Neural cell (in vitro differentiated cells): Measurements from ENCODE around the gene F2R. TPM values are rescaled to one million over a fixed set of nuclear protein-coding genes. Genes with fewer than 3 reads are reported as not detected.

Source experiments
- H2AFZ ChIP-seq: fragments of 200-600, 300-800 bp; sonication (generic), shearing (Covaris generic); 2 replicates; pipeline ENCODE4 v1.6.0; 2014; ENCODE audit warnings: low read depth, mild to moderate bottlenecking, antibody characterized with exemption, low read length, moderate library complexity
- H3F3A ChIP-seq: fragments of 200-600 bp; shearing (Covaris generic); 2 replicates; pipeline ENCODE4 v1.6.1; 2016; ENCODE audit warnings: mild to moderate bottlenecking, moderate library complexity, mixed read lengths, antibody characterized with exemption, low read length; ENCODE audit not compliant: insufficient read depth, poor library complexity, severe bottlenecking
- H3K27ac ChIP-seq: fragments of 200-600, 300-800 bp; sonication (generic), shearing (Covaris generic); 2 replicates; pipeline ENCODE4 v1.5.1; 2014; ENCODE audit warnings: mild to moderate bottlenecking, low read length, moderate library complexity
- H3K27me3 ChIP-seq: fragments of 300-800, 200-600 bp; sonication (generic), shearing (Covaris generic); 2 replicates; pipeline ENCODE4 v1.6.0; 2014; ENCODE audit warnings: mild to moderate bottlenecking, low read depth, low read length, moderate library complexity; ENCODE audit not compliant: insufficient read depth
- H3K36me3 ChIP-seq: fragments of 300-800, 200-600 bp; sonication (generic), shearing (Covaris generic); 2 replicates; pipeline ENCODE4 v1.5.1; 2014; ENCODE audit warnings: mild to moderate bottlenecking, antibody characterized with exemption, low read length, moderate library complexity; ENCODE audit not compliant: insufficient read depth
- H3K4me2 ChIP-seq: fragments of 300-800, 200-600 bp; sonication (generic), shearing (Covaris generic); 2 replicates; pipeline ENCODE4 v1.6.0; 2014; ENCODE audit warnings: mild to moderate bottlenecking, low read length
- H3K4me3 ChIP-seq: fragments of 300-800, 200-600 bp; sonication (generic), shearing (Covaris generic); 2 replicates; pipeline ENCODE4 v1.5.1; 2014; ENCODE audit warnings: mild to moderate bottlenecking, low read length, moderate library complexity
- H3K79me2 ChIP-seq: fragments of 200-600 bp; shearing (Covaris generic); replicated peaks from 2 replicates; pipeline ENCODE4 v1.6.0; 2014; ENCODE audit warnings: mild to moderate bottlenecking, low read length, moderate library complexity; ENCODE audit not compliant: insufficient read depth
- H3K9ac ChIP-seq: fragments of 300-800, 200-600 bp; sonication (generic), shearing (Covaris generic); 2 replicates; pipeline ENCODE4 v1.6.1; 2016; ENCODE audit warnings: mild to moderate bottlenecking, low read length, mixed read lengths
- H3K9me2 ChIP-seq: fragments of 200-600 bp; shearing (Covaris generic); 2 replicates; pipeline ENCODE4 v1.6.1; 2016; ENCODE audit warnings: mild to moderate bottlenecking, low read length, mixed read lengths; ENCODE audit not compliant: insufficient read depth
- H3K9me3 ChIP-seq: fragments of 200-600, 300-800 bp; sonication (generic), shearing (Covaris generic); 2 replicates; pipeline ENCODE4 v1.6.1; 2016; ENCODE audit warnings: mild to moderate bottlenecking, mixed run types, low read length, moderate library complexity, mixed read lengths
- H4K20me1 ChIP-seq: fragments of 200-600 bp; shearing (Covaris generic); 2 replicates; pipeline ENCODE4 v1.6.1; 2016; ENCODE audit warnings: mild to moderate bottlenecking, mixed run types; ENCODE audit not compliant: insufficient read depth
- CTCF ChIP-seq: fragments of 450-650 bp; IDR thresholded peaks from 2 replicates; pipeline ENCODE4 v1.5.1; 2014; ENCODE audit warnings: antibody characterized with exemption, mild to moderate bottlenecking, moderate library complexity; ENCODE audit not compliant: poor library complexity, severe bottlenecking
- EP300 ChIP-seq: fragments of 450-650 bp; conservative IDR thresholded peaks from 2 replicates; pipeline ENCODE4 v1.6.1; 2014; ENCODE audit warnings: antibody characterized with exemption, mild to moderate bottlenecking, moderate library complexity; ENCODE audit not compliant: poor library complexity, severe bottlenecking
- EZH2 ChIP-seq: fragments of 200-600, 300-800 bp; shearing (Covaris generic), sonication (generic); IDR thresholded peaks from 2 replicates; pipeline ENCODE4 v1.6.1; 2014; ENCODE audit warnings: antibody characterized with exemption, low read length, borderline replicate concordance, mild to moderate bottlenecking; ENCODE audit not compliant: insufficient read depth, poor library complexity, severe bottlenecking
- MXI1 ChIP-seq: fragments of 450-650 bp; conservative IDR thresholded peaks from 2 replicates; pipeline ENCODE4 v1.6.1; 2014; ENCODE audit warnings: antibody characterized with exemption, mild to moderate bottlenecking; ENCODE audit not compliant: poor library complexity, severe bottlenecking
- POLR2AphosphoS5 ChIP-seq: IDR thresholded peaks from 2 replicates; pipeline ENCODE4 v1.6.1; 2012
- RAD21 ChIP-seq: fragments of 450-650 bp; conservative IDR thresholded peaks from 2 replicates; pipeline ENCODE4 v1.6.1; 2014; ENCODE audit warnings: antibody characterized with exemption, mild to moderate bottlenecking, moderate library complexity
- SMC3 ChIP-seq: fragments of 450-650 bp; conservative IDR thresholded peaks from 2 replicates; pipeline ENCODE4 v1.6.1; 2014; ENCODE audit warnings: antibody characterized with exemption, mild to moderate bottlenecking, moderate library complexity; ENCODE audit not compliant: poor library complexity
- TAF1 ChIP-seq: IDR thresholded peaks from 2 replicates; pipeline ENCODE4 v1.6.1; 2012; ENCODE audit warnings: low read depth
- polyA plus RNA-seq: library from polyadenylated mRNA; depleted of rRNA; stranded (reverse); fragments of >200 nt; gene quantifications from 2 replicates; pipeline ENCODE4 v1.2.3, GENCODE V29; 2014
- TF ChIP-seq, protein P1 (sequence below): IDR thresholded peaks from 2 replicates; pipeline ENCODE4 v1.6.1; 2012; ENCODE audit warnings: borderline replicate concordance

F2R gene
- polyA plus RNA-seq, 1 donor from 2014 or later = 35.9 TPM

GRCh38 chr5:76704131-76704663 is 11.7 kb upstream of the F2R start:
- H3K79me2 ChIP-seq = no peaks in the 10 kb centered on the region
- H3K9me3 ChIP-seq = no peaks in the 10 kb centered on the region
- TF ChIP-seq SMC3 = no peak
- TF ChIP-seq EP300 = no peak
- no peak for TF ChIP-seq RAD21
- TF ChIP-seq TAF1 = no peak
- no peak for TF ChIP-seq MXI1
- no peaks in the 10 kb centered on the region for H3K9me2 ChIP-seq
- H3K36me3 ChIP-seq = no peaks in the 10 kb centered on the region
- H3K27me3 ChIP-seq = no peaks in the 10 kb centered on the region
- no peak overlapping the region for H3K4me3 ChIP-seq
- no peak overlapping the region for H3K9ac ChIP-seq
- no peak overlapping the region for H3K4me2 ChIP-seq
- H2AFZ ChIP-seq = no peak overlapping the region
- H3F3A ChIP-seq = no peaks in the 10 kb centered on the region
- no peak overlapping the region for H3K27ac ChIP-seq
- H4K20me1 ChIP-seq = no peaks in the 10 kb centered on the region

- Histone ChIP-seq H3K9me3 (no peaks in the 10 kb centered on the region), H3K4me3 (no peak overlapping the region), H2AFZ (no peak overlapping the region), H3K36me3 (no peaks in the 10 kb centered on the region), H3F3A (no peaks in the 10 kb centered on the region), H3K4me2 (no peak overlapping the region), H3K79me2 (no peaks in the 10 kb centered on the region), H4K20me1 (no peaks in the 10 kb centered on the region), H3K27me3 (no peaks in the 10 kb centered on the region), H3K27ac (no peak overlapping the region), H3K9ac (no peak overlapping the region), H3K9me2 (no peaks in the 10 kb centered on the region)
- TF ChIP-seq EZH2 = no peak
- no peak for TF ChIP-seq EP300
- TF ChIP-seq, protein P1, sequence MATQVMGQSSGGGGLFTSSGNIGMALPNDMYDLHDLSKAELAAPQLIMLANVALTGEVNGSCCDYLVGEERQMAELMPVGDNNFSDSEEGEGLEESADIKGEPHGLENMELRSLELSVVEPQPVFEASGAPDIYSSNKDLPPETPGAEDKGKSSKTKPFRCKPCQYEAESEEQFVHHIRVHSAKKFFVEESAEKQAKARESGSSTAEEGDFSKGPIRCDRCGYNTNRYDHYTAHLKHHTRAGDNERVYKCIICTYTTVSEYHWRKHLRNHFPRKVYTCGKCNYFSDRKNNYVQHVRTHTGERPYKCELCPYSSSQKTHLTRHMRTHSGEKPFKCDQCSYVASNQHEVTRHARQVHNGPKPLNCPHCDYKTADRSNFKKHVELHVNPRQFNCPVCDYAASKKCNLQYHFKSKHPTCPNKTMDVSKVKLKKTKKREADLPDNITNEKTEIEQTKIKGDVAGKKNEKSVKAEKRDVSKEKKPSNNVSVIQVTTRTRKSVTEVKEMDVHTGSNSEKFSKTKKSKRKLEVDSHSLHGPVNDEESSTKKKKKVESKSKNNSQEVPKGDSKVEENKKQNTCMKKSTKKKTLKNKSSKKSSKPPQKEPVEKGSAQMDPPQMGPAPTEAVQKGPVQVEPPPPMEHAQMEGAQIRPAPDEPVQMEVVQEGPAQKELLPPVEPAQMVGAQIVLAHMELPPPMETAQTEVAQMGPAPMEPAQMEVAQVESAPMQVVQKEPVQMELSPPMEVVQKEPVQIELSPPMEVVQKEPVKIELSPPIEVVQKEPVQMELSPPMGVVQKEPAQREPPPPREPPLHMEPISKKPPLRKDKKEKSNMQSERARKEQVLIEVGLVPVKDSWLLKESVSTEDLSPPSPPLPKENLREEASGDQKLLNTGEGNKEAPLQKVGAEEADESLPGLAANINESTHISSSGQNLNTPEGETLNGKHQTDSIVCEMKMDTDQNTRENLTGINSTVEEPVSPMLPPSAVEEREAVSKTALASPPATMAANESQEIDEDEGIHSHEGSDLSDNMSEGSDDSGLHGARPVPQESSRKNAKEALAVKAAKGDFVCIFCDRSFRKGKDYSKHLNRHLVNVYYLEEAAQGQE = no peak
- no peak for TF ChIP-seq CTCF
- TF ChIP-seq RAD21 = no peak
- no peak for TF ChIP-seq SMC3
- no peak for TF ChIP-seq POLR2AphosphoS5
- TF ChIP-seq MXI1 = no peak
- no peak for TF ChIP-seq TAF1
Observed at GRCh38 chr5:76705574-76705973, 10.4 kb upstream of the F2R start.
